ENCODE measurements around the gene TCFL5.

TCFL5 gene

GRCh38 chr20:62830821-62831220, 30.8 kb downstream of the TCFL5 start:
- peaks cover 0 to 14% (median 14%) of the 10 kb centered on the region in 4 experiments for H3K4me1 ChIP-seq (ENCODE audit: control extremely low read depth in 1 of 4, control insufficient read depth in 4 of 4, insufficient read depth in 4 of 4, low read length in 3 of 4)
- 92% methylated on average over 22 of the region's 22 CpGs for WGBS (ENCODE audit: insufficient coverage)
- H3K4me3 ChIP-seq (ENCODE audit: control insufficient read depth in 1 of 7, extremely low read depth in 1 of 7, insufficient read depth in 4 of 7, low read depth in 2 of 7, low read length in 6 of 7), result no peak overlapping the region
- no peak overlapping the region for H3K27ac ChIP-seq (ENCODE audit: insufficient read depth in 1 of 2, low read depth in 1 of 2, low read length in 2 of 2, poor library complexity in 1 of 2, severe bottlenecking in 2 of 2)
- ChIA-PET CTCF (interaction anchor here (2.0 kb wide), 1 partner anchor 8 kb away, joined by 5 read pairs; no protein-coding TSS in a partner anchor), POLR2A (no interaction called here)
- no peaks in the 10 kb centered on the region for H3K27me3 ChIP-seq (replicated peaks in 2 of 5; ENCODE audit: control insufficient read depth in 4 of 5, insufficient read depth in 5 of 5, low read length in 4 of 5)
- H3K36me3 ChIP-seq (ENCODE audit: control insufficient read depth in 4 of 4, insufficient read depth in 4 of 4, low read length in 3 of 4), result no peaks in the 10 kb centered on the region
- no peaks in the 10 kb centered on the region for H3K9me3 ChIP-seq (ENCODE audit: control extremely low read depth in 1 of 5, control insufficient read depth in 4 of 5, insufficient read depth in 2 of 5, low read depth in 1 of 5, low read length in 4 of 5)
- DNase-seq, result no peak

GRCh38 chr20:62830251-62830650, 31.4 kb downstream of the TCFL5 start:
- no peak overlapping the region for H3K4me3 ChIP-seq (ENCODE audit: control insufficient read depth in 1 of 7, extremely low read depth in 1 of 7, insufficient read depth in 4 of 7, low read depth in 2 of 7, low read length in 6 of 7)
- H3K27ac ChIP-seq (ENCODE audit: insufficient read depth in 1 of 2, low read depth in 1 of 2, low read length in 2 of 2, poor library complexity in 1 of 2, severe bottlenecking in 2 of 2), result no peak overlapping the region
- POLR2A ChIA-PET, result no interaction called here
- WGBS (ENCODE audit: insufficient coverage), result 100% methylated on average over 3 of the region's 14 CpGs
- H3K4me1 ChIP-seq (ENCODE audit: control extremely low read depth in 1 of 4, control insufficient read depth in 4 of 4, insufficient read depth in 4 of 4, low read length in 3 of 4), result peaks cover 0 to 17% (median 14%) of the 10 kb centered on the region in 4 experiments
- H3K27me3 ChIP-seq (replicated peaks in 2 of 5; ENCODE audit: control insufficient read depth in 4 of 5, insufficient read depth in 5 of 5, low read length in 4 of 5), result no peaks in the 10 kb centered on the region
- no peaks in the 10 kb centered on the region for H3K9me3 ChIP-seq (ENCODE audit: control extremely low read depth in 1 of 5, control insufficient read depth in 4 of 5, insufficient read depth in 2 of 5, low read depth in 1 of 5, low read length in 4 of 5)
- no peaks in the 10 kb centered on the region for H3K36me3 ChIP-seq (ENCODE audit: control insufficient read depth in 4 of 4, insufficient read depth in 4 of 4, low read length in 3 of 4)
- CTCF ChIA-PET, result no interaction called here
- DNase-seq, result no peak

- POLR2A ChIA-PET, result no interaction called here
- Histone ChIP-seq H3K4me3 (ENCODE audit: control insufficient read depth in 1 of 7, extremely low read depth in 1 of 7, insufficient read depth in 4 of 7, low read depth in 2 of 7, low read length in 6 of 7) (no peak overlapping the region), H3K27me3 (replicated peaks in 2 of 5; ENCODE audit: control insufficient read depth in 4 of 5, insufficient read depth in 5 of 5, low read length in 4 of 5) (no peaks in the 10 kb centered on the region), H3K36me3 (ENCODE audit: control insufficient read depth in 4 of 4, insufficient read depth in 4 of 4, low read length in 3 of 4) (no peaks in the 10 kb centered on the region), H3K9me3 (ENCODE audit: control extremely low read depth in 1 of 5, control insufficient read depth in 4 of 5, insufficient read depth in 2 of 5, low read depth in 1 of 5, low read length in 4 of 5) (no peaks in the 10 kb centered on the region), H3K4me1 (ENCODE audit: control extremely low read depth in 1 of 4, control insufficient read depth in 4 of 4, insufficient read depth in 4 of 4, low read length in 3 of 4) (peaks cover 0 to 22% (median 16%) of the 10 kb centered on the region in 4 experiments), H3K27ac (ENCODE audit: insufficient read depth in 1 of 2, low read depth in 1 of 2, low read length in 2 of 2, poor library complexity in 1 of 2, severe bottlenecking in 2 of 2) (no peak overlapping the region)
- no peak for DNase-seq
- 97% methylated on average over 28 of the region's 32 CpGs for WGBS (ENCODE audit: insufficient coverage)
- CTCF ChIA-PET, result no interaction called here
Observed at GRCh38 chr20:62829231-62830230, 32.1 kb downstream of the TCFL5 start.

- POLR2A ChIA-PET, result no interaction called here
- CTCF ChIA-PET, result no interaction called here
- H3K4me1 ChIP-seq (ENCODE audit: control extremely low read depth in 1 of 4, control insufficient read depth in 4 of 4, insufficient read depth in 4 of 4, low read length in 3 of 4), result peaks cover 0 to 31% (median 23%) of the 10 kb centered on the region in 4 experiments
Observed at GRCh38 chr20:62828511-62829230, 33.0 kb downstream of the TCFL5 start.

GRCh38 chr20:62828051-62828450, 33.6 kb downstream of the TCFL5 start:
- no peak overlapping the region for H3K27ac ChIP-seq (ENCODE audit: insufficient read depth in 1 of 2, low read depth in 1 of 2, low read length in 2 of 2, poor library complexity in 1 of 2, severe bottlenecking in 2 of 2)
- no peaks in the 10 kb centered on the region for H3K9me3 ChIP-seq (ENCODE audit: control extremely low read depth in 1 of 5, control insufficient read depth in 4 of 5, insufficient read depth in 2 of 5, low read depth in 1 of 5, low read length in 4 of 5)
- DNase-seq, result no peak
- CTCF ChIA-PET, result interaction anchor here (0.6 kb wide), 1 partner anchor 444 kb away, joined by 3 read pairs; no protein-coding TSS in a partner anchor
- WGBS (ENCODE audit: insufficient coverage), result 98% methylated on average over 6 of the region's 9 CpGs
- POLR2A ChIA-PET, result no interaction called here
- no peaks in the 10 kb centered on the region for H3K36me3 ChIP-seq (ENCODE audit: control insufficient read depth in 4 of 4, insufficient read depth in 4 of 4, low read length in 3 of 4)
- H3K4me1 ChIP-seq (ENCODE audit: control extremely low read depth in 1 of 4, control insufficient read depth in 4 of 4, insufficient read depth in 4 of 4, low read length in 3 of 4), result peaks cover 0 to 31% (median 22%) of the 10 kb centered on the region in 4 experiments
- no peak overlapping the region for H3K4me3 ChIP-seq (ENCODE audit: control insufficient read depth in 1 of 7, extremely low read depth in 1 of 7, insufficient read depth in 4 of 7, low read depth in 2 of 7, low read length in 6 of 7)
- no peaks in the 10 kb centered on the region for H3K27me3 ChIP-seq (replicated peaks in 2 of 5; ENCODE audit: control insufficient read depth in 4 of 5, insufficient read depth in 5 of 5, low read length in 4 of 5)

More at GRCh38 chr20:62828511-62829230, 33.0 kb downstream of the TCFL5 start:
- Histone ChIP-seq H3K36me3 (ENCODE audit: control insufficient read depth in 4 of 4, insufficient read depth in 4 of 4, low read length in 3 of 4) (no peaks in the 10 kb centered on the region), H3K9me3 (ENCODE audit: control extremely low read depth in 1 of 5, control insufficient read depth in 4 of 5, insufficient read depth in 2 of 5, low read depth in 1 of 5, low read length in 4 of 5) (no peaks in the 10 kb centered on the region), H3K27ac (ENCODE audit: insufficient read depth in 1 of 2, low read depth in 1 of 2, low read length in 2 of 2, poor library complexity in 1 of 2, severe bottlenecking in 2 of 2) (no peak overlapping the region), H3K27me3 (replicated peaks in 2 of 5; ENCODE audit: control insufficient read depth in 4 of 5, insufficient read depth in 5 of 5, low read length in 4 of 5) (no peaks in the 10 kb centered on the region), H3K4me3 (ENCODE audit: control insufficient read depth in 1 of 7, extremely low read depth in 1 of 7, insufficient read depth in 4 of 7, low read depth in 2 of 7, low read length in 6 of 7) (no peak overlapping the region)
- no peak for DNase-seq
- 96% methylated on average over 22 of the region's 29 CpGs for WGBS (ENCODE audit: insufficient coverage)

GRCh38 chr20:62827311-62828038, 34.1 kb downstream of the TCFL5 start:
- DNase-seq, result no peak
- no peaks in the 10 kb centered on the region for H3K9me3 ChIP-seq (ENCODE audit: control extremely low read depth in 1 of 5, control insufficient read depth in 4 of 5, insufficient read depth in 2 of 5, low read depth in 1 of 5, low read length in 4 of 5)
- WGBS (ENCODE audit: insufficient coverage), result 95% methylated on average over 29 of the region's 29 CpGs
- H3K4me3 ChIP-seq (ENCODE audit: control insufficient read depth in 1 of 7, extremely low read depth in 1 of 7, insufficient read depth in 4 of 7, low read depth in 2 of 7, low read length in 6 of 7), result no peak overlapping the region
- no peaks in the 10 kb centered on the region for H3K36me3 ChIP-seq (ENCODE audit: control insufficient read depth in 4 of 4, insufficient read depth in 4 of 4, low read length in 3 of 4)
- ChIA-PET CTCF (interaction anchor here (0.6 kb wide), 1 partner anchor 443 kb away, joined by 3 read pairs; no protein-coding TSS in a partner anchor), POLR2A (no interaction called here)
- no peak overlapping the region for H3K27ac ChIP-seq (ENCODE audit: insufficient read depth in 1 of 2, low read depth in 1 of 2, low read length in 2 of 2, poor library complexity in 1 of 2, severe bottlenecking in 2 of 2)
- no peaks in the 10 kb centered on the region for H3K27me3 ChIP-seq (replicated peaks in 2 of 5; ENCODE audit: control insufficient read depth in 4 of 5, insufficient read depth in 5 of 5, low read length in 4 of 5)
- H3K4me1 ChIP-seq (ENCODE audit: control extremely low read depth in 1 of 4, control insufficient read depth in 4 of 4, insufficient read depth in 4 of 4, low read length in 3 of 4), result peaks cover 0 to 27% (median 16%) of the 10 kb centered on the region in 4 experiments

All from common myeloid progenitor, CD34-positive (primary cell).